ENCODE results near the gene GMIP. TPM values are rescaled to one million over a fixed set of nuclear protein-coding genes. Genes with fewer than 3 reads are reported as not detected.

The GMIP gene
- total and polyA plus RNA-seq, 2 of the 13 experiments (the other 11 are each of a cell fraction or from before 2014, with no cell fraction given) = 1.5 to 1.8 TPM

- FAIRE-seq (no peak), ATAC-seq (no peak), DNase-seq (ENCODE audit: low spot score) (no peak)
- Histone ChIP-seq H3K4me3 (replicated peaks in 1 of 3; ENCODE audit: insufficient read depth in 1 of 3, low read depth in 2 of 3, low read length in 3 of 3) (no peak overlapping the region), H4K20me1 (ENCODE audit: insufficient read depth, low read length) (no peaks in the 10 kb centered on the region), H3K36me3 (replicated peaks in 1 of 2; ENCODE audit: control insufficient read depth in 1 of 2, insufficient read depth in 2 of 2, low read length in 2 of 2) (no peaks in the 10 kb centered on the region), H3K9ac (ENCODE audit: insufficient read depth, low read depth, low read length) (no peak overlapping the region), H3K27me3 (ENCODE audit: control insufficient read depth in 1 of 2, insufficient read depth in 2 of 2, low read length in 2 of 2) (peaks cover 0 to 3% of the 10 kb centered on the region in 2 experiments; a peak in 2 of 5 replicates), H3K79me2 (ENCODE audit: insufficient read depth, low read length) (no peaks in the 10 kb centered on the region), H2AFZ (ENCODE audit: low read length) (no peak overlapping the region), H3K27ac (ENCODE audit: extremely low read length, insufficient read depth, low read length) (no peak overlapping the region), H3K9me3 (ENCODE audit: low read length) (no peaks in the 10 kb centered on the region), H3K4me1 (ENCODE audit: insufficient read depth, low read length) (peaks cover 21% of the 10 kb centered on the region), H3K4me2 (ENCODE audit: low read depth, low read length) (no peak overlapping the region)
- CTCF ChIA-PET (ENCODE audit: low intra/inter-chr PET ratio, low total read pairs) = no interaction called here
- WGBS (ENCODE audit: low lambda C conversion rate) = 24% methylated on average over 3 of the region's 3 CpGs
- BruUV-seq (replicated peaks) = no TSS peak
- in situ Hi-C loops (cut with HindIII; ENCODE audit: extremely low pct_ligation_motif_present, low pct_unique_long_range_greater_than_20kb) (no loop called here), intact Hi-C loops (cut with micrococcal nuclease; ENCODE audit: unreplicated experiment) (no loop called here)
- no peak for TF ChIP-seq SIX4 (CRISPR knock-in tag; IDR thresholded peaks at IDR 0.05)
- TF ChIP-seq ZSCAN31 (CRISPR knock-in tag; IDR thresholded peaks at IDR 0.05; ENCODE audit: low read depth) = no peak
- no peak for TF ChIP-seq ZNF563 (CRISPR knock-in tag; IDR thresholded peaks at IDR 0.05)
- TF ChIP-seq, protein P1, sequence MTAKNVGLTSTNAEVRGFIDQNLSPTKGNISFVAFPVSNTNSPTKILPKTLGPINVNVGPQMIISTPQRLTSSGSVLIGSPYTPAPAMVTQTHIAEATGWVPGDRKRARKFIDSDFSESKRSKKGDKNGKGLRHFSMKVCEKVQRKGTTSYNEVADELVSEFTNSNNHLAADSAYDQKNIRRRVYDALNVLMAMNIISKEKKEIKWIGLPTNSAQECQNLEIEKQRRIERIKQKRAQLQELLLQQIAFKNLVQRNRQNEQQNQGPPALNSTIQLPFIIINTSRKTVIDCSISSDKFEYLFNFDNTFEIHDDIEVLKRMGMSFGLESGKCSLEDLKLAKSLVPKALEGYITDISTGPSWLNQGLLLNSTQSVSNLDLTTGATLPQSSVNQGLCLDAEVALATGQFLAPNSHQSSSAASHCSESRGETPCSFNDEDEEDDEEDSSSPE (CRISPR knock-in tag; IDR thresholded peaks at IDR 0.05) = no peak
- no peak for TF ChIP-seq HOXA7 (CRISPR knock-in tag; IDR thresholded peaks at IDR 0.05)
- TF ChIP-seq, protein P2, sequence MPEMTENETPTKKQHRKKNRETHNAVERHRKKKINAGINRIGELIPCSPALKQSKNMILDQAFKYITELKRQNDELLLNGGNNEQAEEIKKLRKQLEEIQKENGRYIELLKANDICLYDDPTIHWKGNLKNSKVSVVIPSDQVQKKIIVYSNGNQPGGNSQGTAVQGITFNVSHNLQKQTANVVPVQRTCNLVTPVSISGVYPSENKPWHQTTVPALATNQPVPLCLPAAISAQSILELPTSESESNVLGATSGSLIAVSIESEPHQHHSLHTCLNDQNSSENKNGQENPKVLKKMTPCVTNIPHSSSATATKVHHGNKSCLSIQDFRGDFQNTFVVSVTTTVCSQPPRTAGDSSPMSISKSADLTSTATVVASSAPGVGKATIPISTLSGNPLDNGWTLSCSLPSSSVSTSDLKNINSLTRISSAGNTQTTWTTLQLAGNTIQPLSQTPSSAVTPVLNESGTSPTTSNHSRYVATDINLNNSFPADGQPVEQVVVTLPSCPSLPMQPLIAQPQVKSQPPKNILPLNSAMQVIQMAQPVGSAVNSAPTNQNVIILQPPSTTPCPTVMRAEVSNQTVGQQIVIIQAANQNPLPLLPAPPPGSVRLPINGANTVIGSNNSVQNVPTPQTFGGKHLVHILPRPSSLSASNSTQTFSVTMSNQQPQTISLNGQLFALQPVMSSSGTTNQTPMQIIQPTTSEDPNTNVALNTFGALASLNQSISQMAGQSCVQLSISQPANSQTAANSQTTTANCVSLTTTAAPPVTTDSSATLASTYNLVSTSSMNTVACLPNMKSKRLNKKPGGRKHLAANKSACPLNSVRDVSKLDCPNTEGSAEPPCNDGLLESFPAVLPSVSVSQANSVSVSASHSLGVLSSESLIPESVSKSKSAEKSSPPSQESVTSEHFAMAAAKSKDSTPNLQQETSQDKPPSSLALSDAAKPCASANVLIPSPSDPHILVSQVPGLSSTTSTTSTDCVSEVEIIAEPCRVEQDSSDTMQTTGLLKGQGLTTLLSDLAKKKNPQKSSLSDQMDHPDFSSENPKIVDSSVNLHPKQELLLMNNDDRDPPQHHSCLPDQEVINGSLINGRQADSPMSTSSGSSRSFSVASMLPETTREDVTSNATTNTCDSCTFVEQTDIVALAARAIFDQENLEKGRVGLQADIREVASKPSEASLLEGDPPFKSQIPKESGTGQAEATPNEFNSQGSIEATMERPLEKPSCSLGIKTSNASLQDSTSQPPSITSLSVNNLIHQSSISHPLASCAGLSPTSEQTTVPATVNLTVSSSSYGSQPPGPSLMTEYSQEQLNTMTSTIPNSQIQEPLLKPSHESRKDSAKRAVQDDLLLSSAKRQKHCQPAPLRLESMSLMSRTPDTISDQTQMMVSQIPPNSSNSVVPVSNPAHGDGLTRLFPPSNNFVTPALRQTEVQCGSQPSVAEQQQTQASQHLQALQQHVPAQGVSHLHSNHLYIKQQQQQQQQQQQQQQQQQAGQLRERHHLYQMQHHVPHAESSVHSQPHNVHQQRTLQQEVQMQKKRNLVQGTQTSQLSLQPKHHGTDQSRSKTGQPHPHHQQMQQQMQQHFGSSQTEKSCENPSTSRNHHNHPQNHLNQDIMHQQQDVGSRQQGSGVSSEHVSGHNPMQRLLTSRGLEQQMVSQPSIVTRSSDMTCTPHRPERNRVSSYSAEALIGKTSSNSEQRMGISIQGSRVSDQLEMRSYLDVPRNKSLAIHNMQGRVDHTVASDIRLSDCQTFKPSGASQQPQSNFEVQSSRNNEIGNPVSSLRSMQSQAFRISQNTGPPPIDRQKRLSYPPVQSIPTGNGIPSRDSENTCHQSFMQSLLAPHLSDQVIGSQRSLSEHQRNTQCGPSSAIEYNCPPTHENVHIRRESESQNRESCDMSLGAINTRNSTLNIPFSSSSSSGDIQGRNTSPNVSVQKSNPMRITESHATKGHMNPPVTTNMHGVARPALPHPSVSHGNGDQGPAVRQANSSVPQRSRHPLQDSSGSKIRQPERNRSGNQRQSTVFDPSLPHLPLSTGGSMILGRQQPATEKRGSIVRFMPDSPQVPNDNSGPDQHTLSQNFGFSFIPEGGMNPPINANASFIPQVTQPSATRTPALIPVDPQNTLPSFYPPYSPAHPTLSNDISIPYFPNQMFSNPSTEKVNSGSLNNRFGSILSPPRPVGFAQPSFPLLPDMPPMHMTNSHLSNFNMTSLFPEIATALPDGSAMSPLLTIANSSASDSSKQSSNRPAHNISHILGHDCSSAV (CRISPR knock-in tag; IDR thresholded peaks at IDR 0.05; ENCODE audit: borderline replicate concordance) = no peak
- TF ChIP-seq ZNF816 (CRISPR knock-in tag; IDR thresholded peaks at IDR 0.05; ENCODE audit: borderline replicate concordance) = no peak
- POLR2A ChIA-PET = no interaction called here
Measured at GRCh38 chr19:19615086-19615485, 28.4 kb downstream of the GMIP start.

Measured in HepG2 (cell line).